Erythroblast (primary cell): ENCODE data around the gene SLC22A23.

Experiments
- GATA1 ChIP-seq: IDR thresholded peaks from 2 replicates; pipeline ENCODE4 v1.6.1; 2011; ENCODE audit warnings: low read depth, mild to moderate bottlenecking, control low read depth, low read length, moderate library complexity
- POLR2A ChIP-seq: IDR thresholded peaks from 2 replicates; pipeline ENCODE4 v1.6.1; 2011; ENCODE audit warnings: mild to moderate bottlenecking, low read length

- TF ChIP-seq POLR2A (no peak), GATA1 (no peak)
These were observed 227.2 kb downstream of the SLC22A23 start for GRCh38 chr6:3229566-3230178.
